DMS153 (cell line): Measurements from ENCODE around the gene GBX1.
A peak's percentile ranks its signal among the peaks of the same experiment; 100 is the strongest.

Experiments
- DNase-seq: peaks from one replicate; lab custom pipeline; 2025; lab: John Stamatoyannopoulos, UW

The GBX1 gene

GRCh38 chr7:151114151-151115090 is 53.1 kb downstream of the GBX1 start:
- DNase-seq, result no peak

DNA sequence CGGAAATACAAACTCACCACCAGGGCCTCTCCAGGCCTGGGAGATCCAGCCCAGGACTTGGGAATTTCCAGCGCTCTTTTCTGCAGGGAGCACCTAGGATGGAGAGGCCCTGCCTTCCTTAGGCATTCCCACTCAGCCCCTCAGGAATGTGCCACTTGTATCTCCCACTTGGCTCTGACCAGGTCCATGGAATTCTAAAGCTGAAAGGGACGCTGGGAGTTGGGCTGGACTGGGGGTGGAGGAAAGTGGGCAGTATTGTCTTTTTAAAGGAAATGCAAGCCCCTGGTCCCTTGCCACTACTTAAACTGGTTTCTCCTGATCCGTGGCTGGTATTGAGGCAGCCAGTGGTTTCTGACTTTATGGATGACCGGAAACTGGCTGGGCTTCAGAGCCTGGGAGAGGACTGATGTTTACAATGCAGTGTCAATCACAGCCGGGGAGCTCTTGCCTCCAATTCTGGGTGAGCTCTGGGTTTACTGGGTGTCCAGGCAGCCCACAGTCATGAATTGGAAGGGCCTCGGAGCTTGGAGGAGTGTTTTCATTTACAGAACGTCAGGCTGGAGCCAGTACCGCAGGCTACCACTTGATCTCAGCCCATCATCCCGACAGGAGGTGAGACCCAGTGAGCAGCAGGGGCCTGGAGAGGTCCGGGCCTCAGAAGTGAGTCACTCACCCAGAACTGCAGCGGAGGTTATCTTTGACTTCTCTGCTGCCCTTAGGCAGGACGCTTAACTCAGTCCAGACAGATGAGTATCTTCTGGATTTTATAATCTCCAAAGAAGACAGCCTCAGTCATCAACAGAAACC is 53.9 kb downstream of the GBX1 start:
- no peak for DNase-seq

DNA sequence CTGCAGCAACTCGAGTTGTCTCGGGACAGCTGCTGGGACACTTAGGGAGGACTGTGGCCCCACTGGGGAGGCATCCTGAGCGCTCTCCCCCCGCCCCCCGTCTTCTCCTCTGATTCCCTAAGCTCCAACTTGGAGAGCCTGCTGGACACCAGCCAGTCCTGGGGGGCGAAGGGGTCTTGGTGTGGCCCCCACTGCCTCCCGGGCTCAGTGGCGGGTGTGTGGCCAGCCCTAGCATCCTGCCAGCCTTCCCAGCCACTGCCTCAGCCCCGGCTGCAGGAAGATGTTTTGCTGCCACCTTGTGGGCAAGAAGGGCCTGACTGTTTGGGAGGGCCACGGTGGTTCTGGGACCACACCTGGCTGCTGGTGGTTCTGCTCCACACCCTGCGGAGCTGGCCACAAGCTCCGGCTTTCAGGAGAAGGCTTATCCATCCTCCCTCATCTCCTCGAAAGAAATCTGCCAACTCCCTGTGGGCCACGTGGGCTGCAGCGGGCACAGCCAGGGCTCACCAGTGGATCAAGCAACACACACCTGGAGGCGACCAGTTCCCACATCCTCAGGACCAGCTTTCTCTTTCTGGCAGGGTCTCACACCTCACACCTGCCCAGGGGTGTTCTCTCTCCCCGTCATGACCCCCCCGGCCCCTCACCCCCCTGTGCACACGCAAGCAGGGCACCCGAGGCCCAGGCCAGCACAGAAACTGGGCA is 56.4 kb downstream of the GBX1 start:
- peak; percentile 18 for DNase-seq

DNA sequence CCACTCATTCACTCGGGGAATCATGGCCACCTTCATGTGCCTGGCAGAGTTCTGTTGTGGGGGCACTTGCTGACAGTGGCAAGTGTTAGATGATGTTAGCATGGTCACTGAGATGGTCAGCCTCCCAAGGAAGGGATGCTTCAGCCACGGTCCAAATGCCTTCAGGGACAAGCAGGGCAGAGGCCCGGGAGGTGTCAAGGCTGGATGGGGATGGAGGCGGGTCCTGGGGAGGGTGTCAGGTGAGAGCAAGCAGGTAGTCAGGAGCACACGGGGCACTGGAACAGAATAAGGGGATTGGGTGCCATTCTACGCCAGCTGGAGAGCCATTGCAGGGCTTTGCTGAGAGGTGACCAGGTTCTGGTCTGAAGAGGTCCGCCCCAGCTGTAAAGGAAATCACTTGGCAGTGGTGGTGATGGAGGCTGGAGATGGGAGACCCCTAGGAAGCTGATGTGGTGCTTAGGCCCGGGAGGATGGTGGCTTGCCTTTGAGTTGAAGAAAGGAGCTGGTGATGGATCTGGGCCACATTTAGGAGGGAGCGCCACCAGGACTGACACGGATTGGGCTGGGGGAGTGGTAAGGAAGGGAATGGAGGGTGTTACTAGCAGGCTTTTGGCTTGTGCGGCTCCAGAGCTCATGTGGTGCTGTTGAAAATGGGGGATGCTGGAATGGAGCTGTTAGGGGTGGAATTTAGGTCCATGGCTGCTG is 57.1 kb downstream of the GBX1 start:
- DNase-seq, result no peak

GRCh38 chr7:151109094-151110048 is 58.1 kb downstream of the GBX1 start:
- no peak for DNase-seq

DNA sequence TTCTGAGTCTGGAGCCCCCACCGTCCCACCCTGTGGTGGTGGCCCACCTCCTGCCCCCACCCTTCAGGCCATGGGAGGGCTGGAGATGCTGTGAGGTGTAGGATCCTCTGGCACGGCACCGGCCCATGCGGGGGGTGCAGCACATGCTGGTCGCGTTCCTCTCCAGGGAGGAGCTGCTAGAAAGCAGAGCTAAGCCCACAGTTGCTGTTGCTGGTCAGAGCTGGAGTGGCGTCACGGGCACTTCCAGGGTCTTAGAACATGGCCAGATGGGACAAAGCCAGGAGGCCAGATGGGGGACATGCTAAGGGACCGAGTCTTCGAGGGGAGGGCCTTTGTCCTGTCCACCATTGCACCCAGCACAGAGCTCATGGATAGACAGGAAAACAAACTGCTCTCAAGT is 59.6 kb downstream of the GBX1 start:
- no peak for DNase-seq

DNA sequence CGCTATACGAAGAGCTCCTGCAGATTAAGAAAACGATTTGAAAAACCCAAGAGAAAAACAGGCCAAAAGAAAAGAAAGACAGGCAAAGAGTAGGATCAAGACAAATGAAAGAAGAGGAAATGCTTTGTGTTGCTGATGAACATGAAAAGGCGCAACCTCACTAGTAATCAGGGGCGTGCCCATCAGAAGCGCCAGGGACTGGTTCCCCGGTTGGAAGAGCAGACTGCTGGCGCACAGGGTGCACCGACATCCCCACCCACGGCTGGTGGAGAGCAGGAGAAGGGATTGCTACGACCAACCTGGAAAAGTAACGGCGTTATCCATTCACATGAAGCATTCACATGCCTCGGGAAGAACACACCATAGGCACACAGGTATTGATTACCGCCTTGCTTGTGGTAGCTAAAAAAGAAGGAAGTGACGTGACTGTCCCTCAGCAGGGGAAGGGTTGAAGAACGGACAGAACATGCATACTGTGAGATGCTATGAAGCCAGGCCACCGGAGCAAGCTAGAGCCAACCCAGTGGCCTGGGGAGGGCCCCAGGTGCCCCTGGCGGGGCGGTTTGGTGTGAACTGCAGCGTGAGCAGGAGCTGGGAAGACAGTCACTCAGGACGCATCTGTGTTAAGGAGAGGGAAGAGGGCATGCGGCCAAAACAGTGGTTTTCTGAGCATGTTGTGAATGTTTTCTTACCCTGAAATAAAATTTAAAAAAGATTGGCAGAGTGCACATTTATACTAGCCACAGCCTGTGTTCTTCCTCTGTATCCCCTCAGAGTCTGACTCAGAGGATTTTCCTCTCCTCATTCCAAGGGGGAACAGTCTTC is 62.9 kb downstream of the GBX1 start:
- no peak for DNase-seq

- no peak for DNase-seq
These were observed 63.5 kb downstream of the GBX1 start for GRCh38 chr7:151103973-151104372.

GRCh38 chr7:151102991-151103390 is 64.5 kb downstream of the GBX1 start:
- no peak for DNase-seq

GRCh38 chr7:151101621-151102396 is 65.7 kb downstream of the GBX1 start:
- DNase-seq, result no peak

- no peak for DNase-seq
These were observed 66.6 kb downstream of the GBX1 start for GRCh38 chr7:151100921-151101320.

GRCh38 chr7:151099486-151100211 is 67.8 kb downstream of the GBX1 start:
- no peak for DNase-seq
